Stimulated activated naive CD8-positive, alpha-beta T cell treated with anti-CD3 and anti-CD28 coated beads, Interleukin-15, amount 100 ng/mL, for 72 hours (primary cell): ENCODE results near the gene TAOK1.
"Not testable (repeated sequence)": the region's sequence is repeated elsewhere in the genome, so short reads cannot be mapped to it uniquely, and the experiment has no call there.

Experiments used
- ATAC-seq: fragments of 150-1000 bp; cut with Tn5 transposase; 2 replicates; pipeline ENCODE4 v1.10.0; 2021; ENCODE audit warnings: mild to moderate bottlenecking, moderate library complexity
- DNase-seq, 2 donors: peaks; one replicate each; pipeline ENCODE4 v3.0.0; 2021 to 2022
- H3K27ac Mint-ChIP-seq, 2 donors: one replicate each; pipeline ENCODE4 v1.8.0; 2022; ENCODE audit warnings: mild to moderate bottlenecking in 2 of 2, mixed read lengths in 2 of 2, moderate library complexity in 2 of 2
- H3K27me3 Mint-ChIP-seq: one replicate; pipeline ENCODE4 v1.8.0; 2022; ENCODE audit warnings: mixed read lengths
- H3K4me1 Mint-ChIP-seq: one replicate; pipeline ENCODE4 v1.8.0; 2022; ENCODE audit warnings: mild to moderate bottlenecking, mixed read lengths
- H3K4me3 Mint-ChIP-seq, 2 donors: one replicate each; pipeline ENCODE4 v1.8.0; 2022; ENCODE audit warnings: mild to moderate bottlenecking in 2 of 2, mixed read lengths in 2 of 2, moderate library complexity in 1 of 2
- H3K9me3 Mint-ChIP-seq, 2 donors: one replicate each; pipeline ENCODE4 v1.8.0; 2022; ENCODE audit warnings: mixed read lengths in 2 of 2

The TAOK1 gene

DNA sequence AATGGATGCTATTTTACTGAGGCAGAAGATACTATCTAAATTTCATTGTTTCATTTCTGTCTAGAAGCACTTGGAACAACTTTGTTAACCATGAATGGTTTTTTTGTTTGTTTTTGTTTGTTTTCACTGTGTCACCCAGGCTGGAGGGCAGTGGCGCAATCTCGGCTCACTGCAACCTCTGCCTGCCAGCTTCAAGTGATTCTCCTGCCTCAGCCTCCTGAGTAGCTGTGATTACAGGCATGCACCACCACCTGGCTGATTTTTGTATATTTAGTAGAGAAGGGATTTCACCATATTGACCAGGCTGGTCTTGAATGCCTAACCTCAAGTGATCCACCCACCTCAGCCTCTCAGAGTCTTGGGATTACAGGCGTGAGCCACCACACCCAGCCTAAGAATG, 136.2 kb downstream of the TAOK1 start:
- Mint-ChIP-seq H3K4me1 (no peaks in the 10 kb centered on the region), H3K27ac (peak overlapping the region in 1 of 2 donors; percentile 12), H3K9me3 (no peaks in the 10 kb centered on the region), H3K4me3 (no peak overlapping the region), H3K27me3 (no peaks in the 10 kb centered on the region)
- no peak for DNase-seq
- no peak for ATAC-seq

DNA sequence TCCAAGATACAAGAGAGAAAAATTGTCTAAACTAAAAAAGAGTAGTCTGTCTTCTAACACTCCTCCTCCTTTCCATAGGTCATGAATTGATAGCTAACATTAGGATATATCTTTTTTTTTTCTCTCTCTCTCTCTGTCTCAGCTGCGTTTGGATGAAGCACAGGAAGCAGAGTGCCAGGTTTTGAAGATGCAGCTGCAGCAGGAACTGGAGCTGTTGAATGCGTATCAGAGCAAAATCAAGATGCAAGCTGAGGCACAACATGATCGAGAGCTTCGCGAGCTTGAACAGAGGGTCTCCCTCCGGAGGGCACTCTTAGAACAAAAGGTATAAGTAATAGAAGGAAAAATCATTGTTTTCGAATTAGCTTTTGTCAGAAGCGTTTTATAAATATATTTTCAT, 143.8 kb downstream of the TAOK1 start:
- H3K4me1 Mint-ChIP-seq = no peaks in the 10 kb centered on the region
- DNase-seq (no peak), ATAC-seq (no peak)
- H3K27me3 Mint-ChIP-seq = no peaks in the 10 kb centered on the region
- no peaks in the 10 kb centered on the region for H3K9me3 Mint-ChIP-seq
- no peak overlapping the region for H3K4me3 Mint-ChIP-seq
- no peak overlapping the region for H3K27ac Mint-ChIP-seq

DNA sequence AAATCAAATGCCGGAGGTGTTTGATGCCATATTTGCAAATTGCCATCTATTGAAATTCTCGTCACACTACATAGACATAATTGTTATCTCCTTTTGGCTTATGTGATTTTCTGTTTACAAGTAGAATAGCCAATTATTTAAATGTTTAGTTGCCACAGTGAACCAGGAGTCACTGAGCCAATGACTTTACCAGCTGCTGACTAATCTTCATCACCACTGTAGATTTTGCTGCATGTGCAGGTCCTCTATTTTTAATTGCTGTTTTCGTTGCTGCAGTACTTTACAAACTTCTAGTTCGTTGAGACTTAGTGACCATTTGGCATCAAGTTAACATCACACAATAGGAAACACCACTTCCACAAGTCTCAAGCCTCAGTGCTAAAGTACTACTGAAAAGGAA, 153.9 kb downstream of the TAOK1 start:
- no peak overlapping the region for H3K4me3 Mint-ChIP-seq
- no peak for DNase-seq
- H3K9me3 Mint-ChIP-seq = no peaks in the 10 kb centered on the region
- no peak for ATAC-seq
- H3K27ac Mint-ChIP-seq = no peak overlapping the region
- H3K27me3 Mint-ChIP-seq = no peaks in the 10 kb centered on the region
- peaks cover 9% of the 10 kb centered on the region for H3K4me1 Mint-ChIP-seq

DNA sequence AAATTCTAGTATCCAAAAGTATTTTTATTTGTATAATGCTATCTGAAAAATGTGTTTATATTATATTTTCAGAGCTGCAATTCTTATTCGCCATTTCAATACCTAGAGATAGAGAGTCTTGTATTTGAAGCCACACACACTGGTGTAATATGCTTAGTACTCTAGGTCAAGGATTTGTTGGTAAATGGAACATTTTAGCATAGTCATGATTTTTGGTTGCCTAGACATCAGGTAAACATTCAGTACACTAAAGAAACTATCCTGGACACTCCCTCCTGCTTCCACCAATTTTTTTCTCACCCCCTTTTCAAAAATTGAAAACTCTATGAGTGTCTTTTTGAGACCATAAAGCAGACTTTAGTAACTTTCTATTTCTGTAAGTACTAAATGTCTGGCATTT, 155.9 kb downstream of the TAOK1 start:
- no peak overlapping the region for H3K4me3 Mint-ChIP-seq
- peak overlapping the region in 1 of 2 donors; percentile 4 for H3K27ac Mint-ChIP-seq
- ATAC-seq (no peak), DNase-seq (no peak)
- no peaks in the 10 kb centered on the region for H3K9me3 Mint-ChIP-seq
- no peaks in the 10 kb centered on the region for H3K27me3 Mint-ChIP-seq
- H3K4me1 Mint-ChIP-seq = peaks cover 17% of the 10 kb centered on the region

DNA sequence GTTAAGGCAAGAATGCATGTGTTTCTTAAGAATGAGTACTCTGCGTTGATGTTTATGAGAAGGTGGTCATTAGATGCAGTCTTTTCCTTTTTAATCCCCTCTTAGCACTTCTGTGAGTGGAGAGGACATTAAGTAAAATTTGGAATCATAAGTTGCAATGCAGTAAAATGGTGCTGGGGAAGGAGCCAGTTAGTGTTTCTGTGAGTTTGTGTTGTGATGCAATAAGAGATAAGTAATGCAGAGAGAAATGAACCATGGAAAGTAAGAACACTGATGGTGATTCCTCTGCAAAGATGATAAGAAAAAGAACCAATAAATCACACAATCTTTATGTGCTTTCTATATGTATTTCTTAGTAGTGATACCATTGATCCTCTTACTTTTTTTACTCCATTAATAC, 156.7 kb downstream of the TAOK1 start:
- Mint-ChIP-seq H3K4me1 (peaks cover 17% of the 10 kb centered on the region), H3K27me3 (no peaks in the 10 kb centered on the region), H3K9me3 (no peaks in the 10 kb centered on the region), H3K27ac (peak overlapping the region in 1 of 2 donors; percentile 41), H3K4me3 (no peak overlapping the region)
- ATAC-seq (no peak), DNase-seq (no peak)

DNA sequence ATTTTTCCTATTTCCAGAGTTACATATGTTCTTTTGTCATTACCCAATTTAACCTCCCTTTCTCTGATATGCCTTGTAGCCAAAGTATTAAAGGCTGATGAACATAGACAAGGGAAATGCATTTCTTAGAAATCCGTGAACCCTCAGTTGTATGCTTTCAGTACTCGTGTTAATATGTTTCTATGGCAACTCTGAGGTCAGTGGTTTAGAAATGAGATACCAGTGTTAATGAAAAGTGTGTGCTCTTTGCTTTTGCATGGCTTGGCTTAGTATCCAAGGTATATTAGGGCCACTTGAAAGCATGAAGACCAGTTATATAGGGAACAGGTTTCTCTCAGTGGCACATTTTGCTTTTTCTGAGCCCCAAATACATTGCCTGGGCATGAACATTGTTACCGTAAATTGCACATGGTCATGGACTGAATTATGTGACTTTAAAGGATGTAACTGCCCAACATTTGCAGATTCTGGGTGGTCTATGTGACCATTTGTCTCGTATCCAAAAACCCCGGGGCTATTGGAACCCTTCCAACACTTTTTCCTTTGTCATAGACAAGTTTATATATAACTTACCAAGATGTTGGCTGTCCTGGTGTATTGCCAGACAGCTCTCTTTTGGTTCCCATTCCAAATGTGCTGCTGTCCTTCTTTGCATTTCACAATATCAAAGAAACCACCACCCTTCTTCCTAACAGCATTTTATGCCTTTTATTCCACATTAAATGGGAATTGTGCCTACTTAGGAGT, 159.2 kb downstream of the TAOK1 start:
- Mint-ChIP-seq H3K4me1 (peaks cover 17% of the 10 kb centered on the region), H3K27me3 (no peaks in the 10 kb centered on the region), H3K4me3 (no peak overlapping the region), H3K27ac (no peak overlapping the region), H3K9me3 (no peaks in the 10 kb centered on the region)
- no peak for DNase-seq
- peak; percentile 83 for ATAC-seq

DNA sequence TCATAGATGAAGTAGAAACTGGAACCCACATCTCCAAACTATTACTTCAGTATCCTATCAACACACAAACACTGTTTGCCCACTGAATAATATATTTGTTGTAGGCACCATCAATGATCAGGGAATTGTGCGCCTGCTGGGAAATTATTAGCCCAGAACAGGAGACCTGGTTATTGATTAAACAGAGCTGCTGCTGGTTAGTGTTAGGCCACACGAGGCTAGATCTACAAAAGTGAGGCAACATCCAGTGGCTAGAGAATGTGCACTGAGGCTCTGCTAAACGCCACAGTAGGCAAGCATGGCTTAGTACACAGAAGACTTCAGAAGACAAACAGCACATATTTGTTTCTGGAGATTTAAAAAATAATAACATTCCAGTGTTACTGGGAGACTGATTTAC, 165.7 kb downstream of the TAOK1 start:
- H3K4me3 Mint-ChIP-seq = no peak overlapping the region
- H3K9me3 Mint-ChIP-seq = no peaks in the 10 kb centered on the region
- no peak overlapping the region for H3K27ac Mint-ChIP-seq
- DNase-seq (no peak), ATAC-seq (no peak)
- H3K27me3 Mint-ChIP-seq = no peaks in the 10 kb centered on the region
- H3K4me1 Mint-ChIP-seq = peaks cover 20% of the 10 kb centered on the region

DNA sequence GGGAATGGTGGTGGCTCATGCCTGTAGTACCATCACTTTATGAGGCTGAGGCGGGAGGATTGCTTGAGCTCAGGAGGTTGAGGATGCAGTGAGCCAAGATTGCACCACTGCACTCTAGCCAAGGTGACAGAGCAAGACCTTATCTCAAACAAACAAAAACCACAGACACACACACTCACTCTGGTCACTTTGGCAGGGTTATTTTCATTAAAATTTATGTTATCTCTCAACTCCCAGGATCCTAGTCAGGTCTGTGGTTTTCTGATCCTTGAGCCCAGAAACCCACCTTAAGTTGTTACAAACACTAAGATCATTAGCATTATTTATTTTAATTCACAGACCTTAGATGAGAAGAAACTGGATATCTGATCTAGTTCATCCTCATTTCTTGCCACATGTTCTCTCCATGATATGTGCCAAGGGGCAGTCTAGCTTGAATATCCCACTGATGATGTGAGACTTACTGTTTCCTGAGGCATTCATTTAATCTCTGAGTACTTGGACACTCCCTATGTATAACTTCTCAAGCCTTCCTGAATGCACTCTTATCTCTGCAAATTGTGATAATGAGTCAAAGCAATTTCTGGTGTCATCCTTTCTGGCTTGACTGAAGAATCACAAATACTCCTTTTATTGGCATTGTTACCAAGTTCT, 167.0 kb downstream of the TAOK1 start:
- ATAC-seq (no peak), DNase-seq (no peak)
- no peaks in the 10 kb centered on the region for H3K9me3 Mint-ChIP-seq
- H3K4me1 Mint-ChIP-seq = peaks cover 25% of the 10 kb centered on the region
- no peak overlapping the region for H3K27ac Mint-ChIP-seq
- no peaks in the 10 kb centered on the region for H3K27me3 Mint-ChIP-seq
- H3K4me3 Mint-ChIP-seq = no peak overlapping the region

DNA sequence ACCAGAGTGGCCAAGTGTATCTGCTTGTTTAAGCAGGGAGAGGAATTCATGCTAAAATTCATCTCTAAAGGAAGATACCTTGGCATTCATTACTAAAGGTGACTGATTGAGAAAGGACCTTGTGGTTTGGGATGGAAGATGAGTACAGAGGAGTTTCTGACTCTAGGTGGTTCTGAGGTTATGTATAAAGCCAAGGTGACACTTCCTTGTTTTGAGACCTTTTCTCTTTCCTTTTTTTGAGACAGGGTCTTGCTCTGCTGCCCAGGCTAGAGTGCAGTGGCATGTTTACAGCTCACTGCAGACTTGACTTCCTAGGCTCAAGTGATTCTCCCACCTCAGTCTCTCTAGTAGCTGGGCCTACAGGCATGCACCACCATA, 167.6 kb downstream of the TAOK1 start:
- Mint-ChIP-seq H3K4me3 (no peak overlapping the region), H3K4me1 (peaks cover 30% of the 10 kb centered on the region), H3K9me3 (no peaks in the 10 kb centered on the region), H3K27me3 (no peaks in the 10 kb centered on the region), H3K27ac (no peak overlapping the region)
- ATAC-seq = peak; percentile 86
- DNase-seq = no peak

DNA sequence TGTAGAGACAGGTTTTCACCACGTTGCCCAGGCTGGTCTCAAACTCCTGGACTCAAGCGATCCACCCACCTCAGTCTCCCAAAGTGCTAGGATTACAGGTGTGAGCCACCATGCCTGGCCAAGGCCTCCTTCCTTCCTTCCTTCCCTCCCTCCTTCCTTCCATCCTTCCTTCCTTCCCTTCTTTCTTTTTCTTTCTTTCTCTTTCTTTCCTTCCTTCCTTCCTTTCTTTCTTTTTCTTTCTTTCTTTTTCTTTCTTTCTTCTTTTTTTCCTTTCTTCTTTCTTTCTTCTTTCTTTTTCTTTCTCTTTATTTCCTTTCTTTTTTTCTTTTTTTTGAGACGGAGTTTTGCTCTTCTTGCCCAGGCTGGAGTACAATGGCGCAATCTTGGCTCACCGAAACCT, 168.0 kb downstream of the TAOK1 start:
- H3K4me1 Mint-ChIP-seq = peaks cover 34% of the 10 kb centered on the region

DNA sequence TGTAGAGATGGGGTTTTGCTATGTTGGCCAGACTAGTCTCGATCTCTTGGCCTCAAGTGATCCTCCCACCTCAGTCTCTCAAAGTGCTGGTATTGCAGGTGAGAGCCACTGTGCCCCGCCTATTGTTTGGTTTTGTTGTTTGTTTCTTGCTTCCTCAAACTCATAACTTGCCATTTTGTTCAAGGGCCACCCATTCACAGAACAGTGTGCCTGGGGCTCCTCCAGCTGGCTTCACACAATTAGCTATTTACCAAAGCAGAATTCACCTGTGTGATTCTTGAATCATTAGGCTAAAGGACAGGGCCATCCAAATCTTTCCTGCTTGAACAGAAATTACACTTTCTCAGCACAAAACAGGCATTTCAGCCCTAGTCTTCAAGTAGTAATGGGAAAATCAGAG, 169.5 kb downstream of the TAOK1 start:
- DNase-seq (no peak), ATAC-seq (no peak)
- no peak overlapping the region for H3K4me3 Mint-ChIP-seq
- no peaks in the 10 kb centered on the region for H3K9me3 Mint-ChIP-seq
- H3K4me1 Mint-ChIP-seq = peaks cover 43% of the 10 kb centered on the region
- H3K27me3 Mint-ChIP-seq = no peaks in the 10 kb centered on the region
- no peak overlapping the region for H3K27ac Mint-ChIP-seq

More for the DNA sequence above, 168.0 kb downstream of the TAOK1 start:
- ATAC-seq, H3K27ac Mint-ChIP-seq, H3K27me3 Mint-ChIP-seq, H3K4me3 Mint-ChIP-seq, DNase-seq, H3K9me3 Mint-ChIP-seq: not testable (repeated sequence)

DNA sequence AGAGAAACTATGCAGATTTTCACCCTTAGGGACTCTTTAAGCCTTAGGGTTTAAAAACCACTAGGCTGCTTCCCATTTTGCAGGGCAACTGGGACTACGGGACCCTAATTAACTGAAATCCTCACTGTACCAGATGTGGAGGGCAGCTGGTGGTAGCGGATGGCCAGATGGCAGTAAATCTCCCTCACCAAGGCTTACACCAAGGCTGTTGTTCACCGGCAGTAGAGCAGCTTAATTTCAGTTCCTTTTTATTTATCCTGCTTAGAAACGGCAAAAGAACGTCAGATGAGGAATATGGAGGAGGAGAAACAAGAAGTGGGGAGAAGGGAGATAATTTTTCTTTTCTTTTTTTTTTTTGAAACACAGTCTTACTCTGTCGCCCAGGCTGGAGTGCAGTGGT, 170.2 kb downstream of the TAOK1 start:
- no peak for ATAC-seq
- Mint-ChIP-seq H3K4me1 (peaks cover 43% of the 10 kb centered on the region), H3K4me3 (no peak overlapping the region), H3K27ac (no peak overlapping the region), H3K27me3 (no peaks in the 10 kb centered on the region), H3K9me3 (no peaks in the 10 kb centered on the region)
- DNase-seq = no peak

DNA sequence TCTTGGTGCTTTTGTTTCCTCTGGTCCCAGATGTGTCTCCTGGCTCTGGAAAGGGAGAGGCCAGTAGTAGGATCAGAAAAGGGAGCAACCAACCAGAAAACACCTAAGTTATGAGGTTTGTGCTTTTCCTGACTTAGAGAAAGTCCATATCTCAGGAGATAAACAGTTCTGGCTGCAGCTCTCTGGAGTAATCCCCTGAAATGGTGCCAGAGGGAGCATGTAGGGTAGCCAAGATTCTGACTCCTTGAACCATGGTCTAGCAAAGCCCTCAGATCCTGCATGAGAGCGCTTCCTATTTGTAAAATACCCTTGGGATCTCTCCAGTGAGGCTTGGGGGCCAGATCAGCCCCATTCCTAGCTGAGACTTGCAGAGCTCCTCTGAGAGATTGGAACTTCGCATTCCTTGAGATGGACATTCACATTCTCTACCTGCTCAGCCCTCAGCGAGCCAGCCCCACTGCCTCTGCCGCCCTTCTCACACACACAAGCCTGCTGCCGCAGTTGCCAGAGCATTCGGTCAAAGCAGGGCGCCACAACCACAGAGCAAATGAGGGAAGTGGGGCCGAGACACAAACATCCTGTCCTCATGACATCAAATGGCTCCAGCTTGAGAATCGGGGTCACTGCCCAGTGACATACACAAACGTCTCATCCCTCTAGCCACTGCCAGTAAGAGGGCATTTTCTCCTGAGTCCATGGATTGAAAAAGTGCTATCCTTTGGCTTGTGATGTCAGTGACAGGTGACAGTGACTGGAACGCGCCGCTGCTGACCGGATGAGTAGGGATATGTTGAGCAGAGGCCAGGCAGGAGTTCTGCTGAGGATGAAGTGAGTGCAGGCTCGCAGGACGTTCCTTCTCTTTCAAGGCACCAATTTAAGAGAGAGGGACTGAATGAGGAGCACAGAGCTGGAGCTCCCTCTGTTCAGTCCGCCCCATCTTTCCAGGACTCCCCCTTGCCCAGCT, 171.7 kb downstream of the TAOK1 start:
- no peaks in the 10 kb centered on the region for H3K27me3 Mint-ChIP-seq
- H3K4me3 Mint-ChIP-seq = no peak overlapping the region
- ATAC-seq (no peak), DNase-seq (no peak)
- H3K9me3 Mint-ChIP-seq = no peaks in the 10 kb centered on the region
- peaks cover 48% of the 10 kb centered on the region for H3K4me1 Mint-ChIP-seq
- H3K27ac Mint-ChIP-seq = no peak overlapping the region

DNA sequence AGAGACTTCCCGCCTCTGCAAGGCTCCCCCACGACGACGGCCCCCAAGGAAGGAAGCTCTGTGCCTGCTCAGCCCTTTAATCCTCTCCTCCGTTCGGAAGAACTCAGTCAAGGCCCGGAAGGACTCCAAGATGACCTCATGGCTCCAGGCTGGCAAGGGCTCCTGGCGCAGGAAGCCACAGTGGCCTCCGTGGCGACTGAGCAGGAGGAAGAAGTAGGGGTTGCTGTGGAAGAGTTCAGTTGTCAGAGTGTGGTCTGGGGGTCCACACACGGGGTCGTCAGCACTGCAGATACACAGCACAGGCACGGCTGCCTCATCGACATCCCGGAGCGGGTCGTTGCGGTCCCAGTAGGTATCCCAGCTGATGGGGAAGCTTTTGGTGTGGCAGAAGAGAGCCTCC, 172.5 kb downstream of the TAOK1 start:
- no peak for ATAC-seq
- Mint-ChIP-seq H3K9me3 (no peaks in the 10 kb centered on the region), H3K4me1 (peaks cover 40% of the 10 kb centered on the region), H3K27ac (no peak overlapping the region), H3K27me3 (no peaks in the 10 kb centered on the region), H3K4me3 (no peak overlapping the region)
- no peak for DNase-seq

DNA sequence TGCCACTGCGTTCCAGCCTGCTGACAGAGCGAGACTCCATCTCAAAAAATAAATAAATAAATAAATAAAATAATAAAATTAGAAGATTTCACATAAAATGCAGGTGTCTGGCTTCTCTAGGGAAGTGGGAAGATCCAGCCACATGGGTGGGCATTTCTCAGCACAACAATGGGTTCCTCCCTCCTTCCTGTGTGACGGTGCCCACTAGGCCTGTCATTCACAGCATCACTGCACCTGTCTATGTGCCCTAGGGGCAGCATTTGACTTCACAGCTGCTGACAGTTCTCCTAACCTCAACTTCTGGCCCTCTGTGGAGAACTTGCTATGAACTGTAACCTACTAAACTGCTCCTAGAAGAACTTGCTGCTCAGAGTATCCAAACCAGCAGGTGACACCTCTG, 173.7 kb downstream of the TAOK1 start:
- no peaks in the 10 kb centered on the region for H3K9me3 Mint-ChIP-seq
- no peak for ATAC-seq
- H3K27ac Mint-ChIP-seq = no peak overlapping the region
- no peaks in the 10 kb centered on the region for H3K27me3 Mint-ChIP-seq
- H3K4me1 Mint-ChIP-seq = peaks cover 32% of the 10 kb centered on the region
- DNase-seq = no peak
- H3K4me3 Mint-ChIP-seq = no peak overlapping the region
